HG03558 (cell line): Measurements from ENCODE around the gene COPS8.

ENCODE experiments used
- ATAC-seq: cut with Tn5 transposase; IDR thresholded peaks from one replicate; pipeline ENCODE4 v1.9.1; 2021; ENCODE audit warnings: moderate number of reproducible peaks; ENCODE audit not compliant: unreplicated experiment; ENCODE audit errors: extremely low read depth

COPS8 gene

DNA sequence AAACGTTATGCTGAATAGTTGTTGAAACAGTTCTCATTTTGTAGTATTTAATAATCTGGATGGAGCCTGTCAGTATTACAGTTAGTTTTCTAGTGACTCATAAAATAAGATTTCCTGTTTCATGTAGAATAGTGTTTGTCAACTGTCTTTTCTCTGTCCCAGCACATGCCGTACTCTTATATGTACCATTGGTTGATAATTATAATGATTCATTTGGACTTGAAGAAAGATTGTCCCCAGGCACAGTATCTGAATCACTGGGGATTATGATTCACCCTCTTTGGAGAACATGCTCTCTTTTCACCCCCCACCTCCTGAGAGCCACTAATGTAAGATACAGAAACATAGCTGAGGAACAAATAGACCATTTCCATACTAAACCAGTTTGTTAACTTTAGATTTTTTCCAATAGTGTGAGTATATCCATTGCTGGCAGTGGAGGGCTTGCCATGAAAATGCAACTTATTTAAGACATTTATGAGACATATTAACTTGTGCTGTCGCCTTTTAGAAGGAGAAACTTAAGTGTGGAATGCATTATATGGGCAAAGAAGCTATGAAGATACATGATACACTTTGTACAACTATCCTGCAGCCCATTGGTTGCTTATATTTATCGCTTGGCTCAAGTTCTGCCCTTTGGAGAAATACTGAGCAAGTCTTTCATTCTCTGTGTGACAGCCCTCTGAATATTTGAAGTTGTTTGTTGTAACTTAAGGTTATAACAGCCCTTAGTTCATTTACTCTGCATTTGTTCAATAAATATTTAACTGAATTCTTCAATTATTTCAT is 12.4 kb downstream of the COPS8 start:
- no peak for ATAC-seq

- no peak for ATAC-seq
Measured at GRCh38 chr2:237099804-237100203, 14.1 kb downstream of the COPS8 start.

- ATAC-seq = no peak
Measured at GRCh38 chr2:237101118-237101979, 15.7 kb downstream of the COPS8 start.

DNA sequence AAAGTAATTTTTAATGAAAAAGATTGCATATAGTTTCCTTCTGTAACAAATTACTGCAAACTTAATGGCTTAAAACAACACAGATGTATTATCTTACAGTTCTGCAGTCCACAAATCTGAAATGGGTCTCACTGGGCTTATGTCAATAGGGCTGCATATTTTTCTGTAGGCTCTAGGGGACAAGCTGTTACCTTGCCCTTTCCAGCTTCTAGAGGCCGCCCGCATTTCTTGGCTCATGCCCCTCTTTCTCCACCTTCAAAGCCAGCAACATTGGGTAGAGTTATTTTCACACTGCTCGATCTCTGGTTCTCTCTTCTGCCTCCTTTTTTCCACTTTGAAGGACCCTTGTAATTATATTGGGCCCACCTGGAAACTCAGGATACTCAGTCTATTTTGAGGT is 16.7 kb downstream of the COPS8 start:
- no peak for ATAC-seq

DNA sequence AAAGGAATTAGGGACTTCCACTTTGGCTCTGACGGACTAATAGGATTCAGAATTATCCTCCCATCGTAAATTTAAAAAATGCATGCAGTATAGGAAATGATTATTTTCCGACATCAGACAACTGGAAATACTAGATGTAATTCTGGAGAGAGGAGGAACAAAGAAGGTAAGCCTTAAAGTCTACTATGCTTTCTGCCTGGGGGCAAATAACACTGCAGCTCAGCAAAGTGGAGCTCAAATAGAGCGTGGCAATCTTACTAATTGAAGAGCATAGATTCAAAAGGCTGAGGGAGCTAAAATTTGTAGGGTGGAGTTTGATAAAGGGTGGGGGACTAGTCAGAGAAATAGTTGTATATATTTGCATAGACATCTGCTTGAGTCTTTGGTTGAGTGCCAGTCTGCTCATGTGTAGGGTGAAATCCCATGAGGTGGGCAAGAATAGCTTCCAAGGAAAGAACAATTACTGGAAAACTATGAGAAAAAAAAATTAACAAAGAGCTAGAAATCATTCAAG is 23.8 kb downstream of the COPS8 start:
- no peak for ATAC-seq

GRCh38 chr2:237113026-237113795 is 27.5 kb downstream of the COPS8 start:
- no peak for ATAC-seq

GRCh38 chr2:237115870-237116269 is 30.2 kb downstream of the COPS8 start:
- no peak for ATAC-seq

DNA sequence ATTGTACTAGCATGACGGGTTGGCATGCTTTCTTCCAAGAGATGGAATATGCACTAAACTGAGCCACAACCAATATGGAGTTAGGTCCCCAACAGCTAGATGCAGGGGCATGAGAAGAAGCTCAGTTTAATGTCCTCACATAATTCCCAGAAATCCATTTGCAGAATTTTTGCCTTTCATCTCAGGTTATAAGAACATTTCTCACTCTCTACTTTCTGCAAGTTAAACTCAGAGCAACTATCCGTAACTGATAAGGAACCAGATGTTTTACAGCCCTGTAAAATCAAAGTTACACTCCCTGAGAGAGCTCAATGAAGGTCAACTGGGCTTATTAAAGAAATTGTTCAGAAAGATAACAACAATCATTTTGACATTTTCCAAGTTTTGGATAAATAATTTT is 30.7 kb downstream of the COPS8 start:
- no peak for ATAC-seq

GRCh38 chr2:237118025-237118424 is 32.3 kb downstream of the COPS8 start:
- no peak for ATAC-seq

DNA sequence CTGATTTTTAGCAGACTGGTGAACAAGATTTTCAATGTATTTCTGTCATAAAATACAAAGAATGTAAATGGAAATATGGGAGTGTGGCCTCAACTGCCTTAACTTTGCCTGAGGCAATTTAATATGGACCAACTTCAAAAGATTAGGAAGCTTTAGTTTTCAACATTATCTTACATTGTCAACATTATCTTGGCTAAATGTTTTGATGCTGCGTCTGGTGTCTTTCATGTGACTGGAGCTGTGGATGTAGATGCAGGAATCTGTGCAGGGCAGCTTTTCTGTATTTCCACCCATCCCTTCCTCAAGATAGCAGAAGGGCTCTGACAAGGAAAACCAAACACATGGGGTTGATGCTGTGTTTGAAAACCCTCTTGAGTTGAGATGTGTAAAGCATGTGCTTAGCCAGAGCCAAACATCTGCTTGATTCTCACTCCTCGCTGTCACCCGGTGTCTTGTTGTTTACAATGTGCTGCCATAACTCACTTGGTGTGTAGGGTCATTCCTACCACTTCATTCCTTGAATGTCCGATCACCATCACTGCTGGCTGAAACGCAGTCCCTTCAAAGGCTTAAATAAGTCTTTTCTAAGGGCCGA is 33.0 kb downstream of the COPS8 start:
- ATAC-seq = no peak

GRCh38 chr2:237120916-237121315 is 35.2 kb downstream of the COPS8 start:
- ATAC-seq = no peak

- ATAC-seq = no peak
Measured at GRCh38 chr2:237121321-237121720, 35.6 kb downstream of the COPS8 start.

GRCh38 chr2:237122214-237122666 is 36.6 kb downstream of the COPS8 start:
- ATAC-seq = no peak

- ATAC-seq = no peak
Measured at GRCh38 chr2:237124820-237125219, 39.1 kb downstream of the COPS8 start.

- no peak for ATAC-seq
Measured at GRCh38 chr2:237125967-237126366, 40.3 kb downstream of the COPS8 start.

- no peak for ATAC-seq
Measured at GRCh38 chr2:237126519-237127174, 41.0 kb downstream of the COPS8 start.

DNA sequence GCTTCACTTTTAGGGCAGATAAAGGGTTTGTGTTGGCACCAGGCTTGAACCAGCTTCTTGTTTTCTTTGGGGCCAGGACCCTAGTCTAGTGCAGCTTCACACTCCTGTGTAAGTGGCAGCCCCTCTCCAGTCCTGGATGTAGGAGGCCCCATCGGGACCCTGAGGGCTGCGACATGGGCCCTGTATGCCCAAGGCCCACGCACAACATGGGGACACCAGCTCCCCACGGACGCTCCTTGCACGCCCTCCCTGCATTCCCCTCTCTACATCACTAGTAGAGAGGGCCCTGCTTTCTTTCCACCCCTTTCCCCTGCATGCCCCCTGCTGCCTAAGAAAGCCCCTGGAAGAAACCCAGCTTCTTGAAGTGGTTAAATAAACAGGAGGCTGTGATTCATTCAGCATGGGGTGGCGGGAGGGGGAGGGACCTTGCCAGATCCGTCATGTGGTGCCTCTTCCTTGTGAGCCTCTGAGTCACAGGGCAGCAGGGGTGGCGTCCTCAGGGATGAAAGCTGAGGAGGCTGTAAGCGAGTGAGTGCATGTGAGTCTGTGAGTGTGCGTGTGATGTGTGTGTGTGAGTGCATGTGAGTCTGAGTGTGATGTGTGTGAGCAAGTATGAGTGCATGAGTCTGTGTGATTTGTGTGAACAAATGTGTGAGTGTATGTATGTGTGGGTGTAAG is 42.5 kb downstream of the COPS8 start:
- no peak for ATAC-seq

DNA sequence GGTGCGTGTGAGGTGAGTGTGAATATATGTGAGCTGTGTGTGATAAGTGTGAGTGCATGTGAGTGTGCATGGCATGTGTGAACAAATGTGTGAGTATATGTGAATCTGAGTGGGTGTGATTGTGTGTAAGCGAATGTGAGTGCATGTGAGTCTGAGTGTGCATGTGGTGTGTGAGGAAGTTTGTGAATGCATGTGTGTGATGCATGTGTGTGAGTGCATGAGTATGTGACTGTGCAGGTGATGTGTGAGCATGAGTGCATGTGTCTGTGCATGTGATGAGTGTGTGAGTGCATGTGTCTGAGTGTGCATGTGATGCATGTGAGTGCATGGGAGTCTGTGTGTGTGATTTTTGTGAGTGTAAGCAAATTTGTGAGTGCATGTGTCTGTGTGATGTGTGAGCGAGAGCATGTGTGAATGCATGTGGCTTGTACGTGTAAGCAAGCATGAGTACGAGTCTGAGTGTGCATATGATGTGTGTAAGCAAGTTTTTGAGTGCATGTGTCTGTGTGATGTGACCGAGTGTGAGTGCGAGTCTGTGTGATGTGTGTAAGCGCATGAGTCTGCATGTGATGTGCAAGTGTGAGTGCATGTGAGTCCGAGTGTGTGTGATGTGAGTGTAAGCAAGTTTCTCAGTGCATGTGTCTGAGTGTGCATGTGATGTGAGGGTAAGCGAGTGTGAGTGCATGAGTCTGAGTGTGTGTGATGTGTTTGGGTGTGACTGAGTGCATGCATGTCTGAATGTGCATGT is 43.3 kb downstream of the COPS8 start:
- no peak for ATAC-seq
